ENCODE data around the gene LANCL2. TPM values are rescaled to one million over a fixed set of nuclear protein-coding genes. Genes with fewer than 3 reads are reported as not detected.

LANCL2 gene
- total RNA-seq, 1 experiment from 2014 or later = 26.4 TPM

DNA sequence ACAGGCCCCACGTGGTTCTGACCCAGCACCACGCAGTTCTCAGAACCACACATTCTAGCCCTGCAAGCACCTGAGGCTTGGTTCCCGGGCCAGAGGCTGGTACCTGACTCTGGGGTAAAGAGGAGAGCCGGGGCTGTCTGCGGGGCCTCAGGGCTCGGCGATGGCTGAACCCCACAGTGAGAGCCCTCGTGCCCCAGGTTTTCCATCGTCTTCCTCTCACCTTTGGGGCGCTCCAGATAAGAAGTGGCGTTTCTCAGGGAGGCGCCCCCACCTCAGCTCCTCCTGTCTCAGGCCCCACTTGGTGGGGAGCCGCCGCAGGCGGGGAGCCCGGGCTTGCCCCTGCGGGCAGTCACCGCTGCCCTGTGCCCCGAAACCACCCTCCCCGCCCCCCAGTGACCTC lies 2.2 kb upstream of the LANCL2 start:
- no peak overlapping the region for H4K91ac ChIP-seq (ENCODE audit: insufficient read length, low read depth, low read length)
- Mint-ChIP-seq H3K9me3 (no peaks in the 10 kb centered on the region), H3K36me3 (ENCODE audit: insufficient read depth in 1 of 3, low read depth in 3 of 3) (no peaks in the 10 kb centered on the region), H3K27me3 (ENCODE audit: low read depth) (peaks cover 8% of the 10 kb centered on the region), H3K4me3 (no peak overlapping the region), H3K27ac (no peak overlapping the region), H3K4me1 (peaks cover 23 to 28% of the 10 kb centered on the region in 2 experiments)
- no peak overlapping the region for H3K23ac ChIP-seq (ENCODE audit: insufficient read length, low read depth, low read length)
- H3K18ac ChIP-seq (ENCODE audit: insufficient read length, low read depth, low read length) = no peak overlapping the region
- no peak overlapping the region for H4K5ac ChIP-seq (ENCODE audit: insufficient read length, low read depth, low read length)
- peaks cover 4% of the 10 kb centered on the region for H3K23me2 ChIP-seq (ENCODE audit: insufficient read length, low read depth, low read length, poor library complexity, severe bottlenecking)
- no peaks in the 10 kb centered on the region for H3K79me1 ChIP-seq (ENCODE audit: insufficient read depth, low read depth, low read length, poor library complexity, severe bottlenecking)
- no peak overlapping the region for H2BK5ac ChIP-seq (ENCODE audit: insufficient read length, low read length)
- H3T11ph ChIP-seq (ENCODE audit: low read length) = no peak overlapping the region
- no peak overlapping the region for H3K4ac ChIP-seq (ENCODE audit: low read depth, low read length)
- no peak overlapping the region for H2AFZ ChIP-seq (ENCODE audit: low read length)
- H2AK5ac ChIP-seq (ENCODE audit: insufficient read length, low read length) = no peak overlapping the region
- no peaks in the 10 kb centered on the region for H4K20me1 ChIP-seq (ENCODE audit: control insufficient read depth, insufficient read depth, insufficient read length)
- H3K9ac ChIP-seq (ENCODE audit: extremely low read depth, insufficient read length, low read length) = no peak overlapping the region
- H3K4me2 ChIP-seq (ENCODE audit: insufficient read depth, insufficient read length, low read length) = no peak overlapping the region
- H3K9me3 ChIP-seq (ENCODE audit: control insufficient read depth, low read depth, low read length) = no peaks in the 10 kb centered on the region
- no peak overlapping the region for H2BK12ac ChIP-seq (ENCODE audit: insufficient read length, low read depth, low read length)
- no peak overlapping the region for H3K14ac ChIP-seq (ENCODE audit: insufficient read depth, low read length)
- no peaks in the 10 kb centered on the region; the same call in 1 of the 2 replicates for H3K79me2 ChIP-seq (ENCODE audit: insufficient read depth, low read length)
- H2BK15ac ChIP-seq (ENCODE audit: low read depth, low read length) = no peak overlapping the region
- no peak overlapping the region for H3K27ac ChIP-seq (ENCODE audit: insufficient read length, low read depth, low read length)
- H2BK120ac ChIP-seq (ENCODE audit: low read depth, low read length, poor library complexity, severe bottlenecking) = no peak overlapping the region
- no peaks in the 10 kb centered on the region for H3K4me1 ChIP-seq (ENCODE audit: insufficient read depth, low read length)
- DNase-seq = no peak
- WGBS (ENCODE audit: extremely low coverage, insufficient read length, low lambda C conversion rate) = no CpG with 5 or more reads among the region's 20 CpGs
- H4K8ac ChIP-seq (replicated peaks; ENCODE audit: insufficient read length, low read depth, low read length) = no peak overlapping the region
- H2BK20ac ChIP-seq (ENCODE audit: low read depth, low read length, poor library complexity, severe bottlenecking) = no peak overlapping the region
- no peaks in the 10 kb centered on the region for H3K27me3 ChIP-seq (ENCODE audit: insufficient read depth, low read length)
- H3K56ac ChIP-seq (ENCODE audit: insufficient read length, low read depth, low read length) = no peak overlapping the region
- TF ChIP-seq CTCF (conservative IDR thresholded peaks at IDR 0.05) = no peak

Data from H9 (cell line).